ENCODE results near the gene SRRM5.

Gene SRRM5

DNA sequence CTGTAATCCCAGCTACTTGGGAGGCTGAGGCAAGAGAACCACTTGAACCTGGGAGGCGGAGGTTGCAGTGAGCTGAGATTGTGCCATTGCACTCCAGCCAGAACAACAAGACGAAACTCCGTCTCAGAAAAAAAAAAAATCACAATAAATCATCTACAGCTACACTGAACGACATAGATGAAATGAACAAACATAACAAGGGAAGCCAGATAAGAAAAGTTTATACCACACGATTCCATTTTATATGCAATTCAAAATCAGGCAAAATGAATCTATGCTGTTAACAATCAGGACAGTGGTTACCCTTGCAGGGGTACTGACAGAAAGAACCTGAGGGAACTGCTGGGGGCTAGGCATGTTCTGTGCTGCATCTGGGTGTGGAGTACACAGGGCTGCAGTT is 42.2 kb upstream of the SRRM5 start:
- Histone ChIP-seq H3K4me3 (ENCODE audit: low read length) (no peak overlapping the region), H3K27ac (ENCODE audit: low read depth, low read length) (no peak overlapping the region), H3K79me2 (ENCODE audit: control insufficient read depth, insufficient read depth, low read length) (no peaks in the 10 kb centered on the region), H2AK5ac (ENCODE audit: low read length) (no peak overlapping the region), H3K4ac (ENCODE audit: low read depth, low read length) (no peak overlapping the region), H4K8ac (ENCODE audit: low read depth, low read length) (no peak overlapping the region), H3K4me2 (ENCODE audit: low read length) (no peak overlapping the region), H3K23ac (ENCODE audit: low read length) (no peak overlapping the region), H3K9ac (ENCODE audit: low read length) (no peak overlapping the region), H3K18ac (ENCODE audit: low read length) (no peak overlapping the region), H2BK15ac (replicated peaks; ENCODE audit: low read depth) (no peak overlapping the region), H2BK5ac (ENCODE audit: low read length) (no peak overlapping the region), H3K56ac (ENCODE audit: low read length) (no peak overlapping the region), H3K27me3 (ENCODE audit: insufficient read depth, low read length, poor library complexity) (no peaks in the 10 kb centered on the region), H3K36me3 (ENCODE audit: control insufficient read depth, insufficient read depth, low read length) (no peaks in the 10 kb centered on the region), H3K4me1 (ENCODE audit: control insufficient read depth, low read depth, low read length) (no peaks in the 10 kb centered on the region), H4K5ac (ENCODE audit: low read length) (no peak overlapping the region), H2BK120ac (ENCODE audit: low read depth, low read length) (no peak overlapping the region), H3K79me1 (ENCODE audit: low read length) (peaks cover 3% of the 10 kb centered on the region)
- no peak for DNase-seq
- no CpG with 5 or more reads among the region's 5 CpGs for WGBS (ENCODE audit: extremely low coverage, insufficient coverage, low lambda C conversion rate)

DNA sequence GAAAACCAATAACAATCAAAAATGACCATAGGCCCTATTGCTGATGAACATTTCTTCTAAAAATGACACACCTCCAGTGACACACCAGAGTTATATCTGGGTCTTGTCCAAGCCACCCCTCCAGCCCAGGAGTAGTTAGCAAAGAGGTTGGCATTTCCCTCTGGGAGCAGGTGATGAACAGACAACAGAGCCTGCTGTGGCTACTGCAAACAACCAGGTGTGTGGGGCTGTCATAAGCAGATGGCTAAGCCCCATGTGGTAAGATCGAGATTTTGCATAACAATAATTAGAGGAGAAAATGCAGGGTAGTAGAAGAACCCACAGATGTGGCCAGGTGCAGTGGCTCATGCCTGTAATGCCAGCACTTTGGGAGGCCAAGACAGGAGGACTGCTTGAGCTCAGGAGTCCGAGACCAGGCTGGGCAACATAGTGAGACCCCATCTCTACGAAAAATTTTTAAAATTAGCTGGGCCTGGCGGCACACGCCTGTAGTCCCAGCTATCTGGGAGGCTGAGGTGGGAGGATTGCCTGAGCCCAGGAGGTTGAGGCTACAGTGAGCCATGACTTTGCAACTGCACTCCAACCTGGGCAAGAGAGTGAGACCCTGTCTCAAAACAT is 41.6 kb upstream of the SRRM5 start:
- no peak overlapping the region for H2BK15ac ChIP-seq (replicated peaks; ENCODE audit: low read depth)
- H3K36me3 ChIP-seq (ENCODE audit: control insufficient read depth, insufficient read depth, low read length): no peaks in the 10 kb centered on the region
- WGBS (ENCODE audit: extremely low coverage, insufficient coverage, low lambda C conversion rate): no CpG with 5 or more reads among the region's 5 CpGs
- H4K8ac ChIP-seq (ENCODE audit: low read depth, low read length): no peak overlapping the region
- no peak overlapping the region for H3K4me2 ChIP-seq (ENCODE audit: low read length)
- no peak overlapping the region for H2BK120ac ChIP-seq (ENCODE audit: low read depth, low read length)
- no peak overlapping the region for H2BK5ac ChIP-seq (ENCODE audit: low read length)
- DNase-seq: no peak
- H3K23ac ChIP-seq (ENCODE audit: low read length): no peak overlapping the region
- H3K4me1 ChIP-seq (ENCODE audit: control insufficient read depth, low read depth, low read length): no peaks in the 10 kb centered on the region
- no peak overlapping the region for H3K27ac ChIP-seq (ENCODE audit: low read depth, low read length)
- H3K79me2 ChIP-seq (ENCODE audit: control insufficient read depth, insufficient read depth, low read length): no peaks in the 10 kb centered on the region
- no peak overlapping the region for H4K5ac ChIP-seq (ENCODE audit: low read length)
- no peak overlapping the region for H3K4me3 ChIP-seq (ENCODE audit: low read length)
- no peak overlapping the region for H3K18ac ChIP-seq (ENCODE audit: low read length)
- H3K27me3 ChIP-seq (ENCODE audit: insufficient read depth, low read length, poor library complexity): no peaks in the 10 kb centered on the region
- H3K9ac ChIP-seq (ENCODE audit: low read length): no peak overlapping the region
- H2AK5ac ChIP-seq (ENCODE audit: low read length): no peak overlapping the region
- H3K4ac ChIP-seq (ENCODE audit: low read depth, low read length): no peak overlapping the region
- peaks cover 7% of the 10 kb centered on the region for H3K79me1 ChIP-seq (ENCODE audit: low read length)
- no peak overlapping the region for H3K56ac ChIP-seq (ENCODE audit: low read length)

DNA sequence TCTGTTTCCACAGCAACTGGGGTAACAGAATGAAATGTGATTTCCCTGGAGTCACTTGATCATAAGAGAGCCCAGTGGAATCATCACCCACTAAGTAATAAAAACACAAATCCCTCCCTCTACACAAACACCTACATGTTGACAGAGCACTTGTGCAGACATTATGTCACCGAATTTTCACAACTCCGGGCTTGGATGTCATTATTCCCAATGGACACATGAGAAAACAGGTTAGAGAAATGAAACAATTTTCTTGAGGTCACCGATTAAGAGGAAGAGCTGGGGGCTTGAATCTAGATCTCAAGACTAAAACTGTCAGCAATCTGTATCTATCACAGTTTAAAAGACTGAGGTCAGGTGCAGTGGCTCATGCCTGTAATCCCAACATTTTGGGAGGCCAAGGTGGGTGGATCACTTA is 39.7 kb upstream of the SRRM5 start:
- Histone ChIP-seq H3K79me1 (ENCODE audit: low read length) (peaks cover 7% of the 10 kb centered on the region), H4K8ac (ENCODE audit: low read depth, low read length) (no peak overlapping the region)

DNA sequence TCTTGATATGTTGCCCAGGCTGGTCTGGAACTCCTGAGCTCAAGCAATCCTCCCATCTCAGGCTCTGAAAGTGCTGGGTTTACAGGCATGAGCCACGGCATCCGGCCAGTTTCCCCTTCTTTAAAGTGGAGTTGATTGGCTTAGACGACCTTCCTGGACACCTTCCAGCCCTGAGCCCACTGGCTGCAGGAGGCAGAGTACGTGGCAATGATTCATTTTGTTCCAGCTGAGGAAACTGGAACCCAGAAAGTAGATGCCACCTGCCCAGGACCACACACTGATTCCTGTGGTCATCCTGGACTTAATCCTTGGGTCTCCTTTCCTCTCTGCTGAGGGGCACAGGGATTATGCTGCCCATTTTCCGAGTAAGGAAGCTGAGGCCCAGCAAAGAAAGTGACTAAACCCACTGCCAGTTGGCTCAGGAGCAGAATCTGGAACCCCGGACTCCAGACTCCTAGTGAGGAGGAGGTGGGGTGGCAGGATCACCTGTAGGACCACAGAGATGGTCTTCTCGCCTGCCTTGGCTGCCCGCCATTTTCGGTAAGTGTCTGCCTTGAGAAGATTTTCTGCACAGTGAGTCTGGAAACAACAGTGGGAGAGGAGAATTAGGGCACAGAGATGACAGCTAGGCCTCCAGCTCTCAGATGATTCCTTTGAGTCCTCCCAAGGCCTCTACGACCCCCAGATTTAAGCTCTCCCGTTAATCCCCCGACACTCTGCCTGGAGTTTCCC is 37.3 kb upstream of the SRRM5 start:
- no peak overlapping the region for H2AK5ac ChIP-seq (ENCODE audit: low read length)
- H3K56ac ChIP-seq (ENCODE audit: low read length): peak overlapping the region; percentile 99
- no peaks in the 10 kb centered on the region for H3K79me2 ChIP-seq (ENCODE audit: control insufficient read depth, insufficient read depth, low read length)
- H2BK120ac ChIP-seq (ENCODE audit: low read depth, low read length): no peak overlapping the region
- H3K27ac ChIP-seq (ENCODE audit: low read depth, low read length): no peak overlapping the region
- H2BK5ac ChIP-seq (ENCODE audit: low read length): no peak overlapping the region
- no peak overlapping the region for H4K8ac ChIP-seq (ENCODE audit: low read depth, low read length)
- DNase-seq: no peak
- H3K27me3 ChIP-seq (ENCODE audit: insufficient read depth, low read length, poor library complexity): no peaks in the 10 kb centered on the region
- H3K4me2 ChIP-seq (ENCODE audit: low read length): peak overlapping the region; percentile 65
- no peak overlapping the region for H3K23ac ChIP-seq (ENCODE audit: low read length)
- peaks cover 4% of the 10 kb centered on the region for H3K4me1 ChIP-seq (ENCODE audit: control insufficient read depth, low read depth, low read length)
- peak overlapping the region; percentile 63 for H3K4ac ChIP-seq (ENCODE audit: low read depth, low read length)
- no peak overlapping the region for H2BK15ac ChIP-seq (replicated peaks; ENCODE audit: low read depth)
- peak overlapping the region; percentile 66 for H3K4me3 ChIP-seq (ENCODE audit: low read length)
- no CpG with 5 or more reads among the region's 12 CpGs for WGBS (ENCODE audit: extremely low coverage, insufficient coverage, low lambda C conversion rate)
- H4K5ac ChIP-seq (ENCODE audit: low read length): no peak overlapping the region
- H3K36me3 ChIP-seq (ENCODE audit: control insufficient read depth, insufficient read depth, low read length): no peaks in the 10 kb centered on the region
- H3K79me1 ChIP-seq (ENCODE audit: low read length): peaks cover 7% of the 10 kb centered on the region
- H3K9ac ChIP-seq (ENCODE audit: low read length): peak overlapping the region; percentile 87
- no peak overlapping the region for H3K18ac ChIP-seq (ENCODE audit: low read length)

More for the DNA sequence above, 39.7 kb upstream of the SRRM5 start:
- no peak overlapping the region for H2BK120ac ChIP-seq (ENCODE audit: low read depth, low read length)
- H3K27me3 ChIP-seq (ENCODE audit: insufficient read depth, low read length, poor library complexity): no peaks in the 10 kb centered on the region
- H2BK5ac ChIP-seq (ENCODE audit: low read length): no peak overlapping the region
- H3K79me2 ChIP-seq (ENCODE audit: control insufficient read depth, insufficient read depth, low read length): no peaks in the 10 kb centered on the region
- H2BK15ac ChIP-seq (replicated peaks; ENCODE audit: low read depth): no peak overlapping the region
- peaks cover 4% of the 10 kb centered on the region for H3K4me1 ChIP-seq (ENCODE audit: control insufficient read depth, low read depth, low read length)
- H3K36me3 ChIP-seq (ENCODE audit: control insufficient read depth, insufficient read depth, low read length): no peaks in the 10 kb centered on the region
- WGBS (ENCODE audit: extremely low coverage, insufficient coverage, low lambda C conversion rate): no CpG with 5 or more reads among the region's 3 CpGs
- no peak overlapping the region for H3K27ac ChIP-seq (ENCODE audit: low read depth, low read length)
- no peak overlapping the region for H3K18ac ChIP-seq (ENCODE audit: low read length)
- no peak overlapping the region for H3K4me3 ChIP-seq (ENCODE audit: low read length)
- H3K4ac ChIP-seq (ENCODE audit: low read depth, low read length): no peak overlapping the region
- no peak overlapping the region for H4K5ac ChIP-seq (ENCODE audit: low read length)
- no peak overlapping the region for H3K56ac ChIP-seq (ENCODE audit: low read length)
- no peak overlapping the region for H3K23ac ChIP-seq (ENCODE audit: low read length)
- no peak overlapping the region for H3K9ac ChIP-seq (ENCODE audit: low read length)
- no peak overlapping the region for H3K4me2 ChIP-seq (ENCODE audit: low read length)
- DNase-seq: no peak
- H2AK5ac ChIP-seq (ENCODE audit: low read length): no peak overlapping the region

DNA sequence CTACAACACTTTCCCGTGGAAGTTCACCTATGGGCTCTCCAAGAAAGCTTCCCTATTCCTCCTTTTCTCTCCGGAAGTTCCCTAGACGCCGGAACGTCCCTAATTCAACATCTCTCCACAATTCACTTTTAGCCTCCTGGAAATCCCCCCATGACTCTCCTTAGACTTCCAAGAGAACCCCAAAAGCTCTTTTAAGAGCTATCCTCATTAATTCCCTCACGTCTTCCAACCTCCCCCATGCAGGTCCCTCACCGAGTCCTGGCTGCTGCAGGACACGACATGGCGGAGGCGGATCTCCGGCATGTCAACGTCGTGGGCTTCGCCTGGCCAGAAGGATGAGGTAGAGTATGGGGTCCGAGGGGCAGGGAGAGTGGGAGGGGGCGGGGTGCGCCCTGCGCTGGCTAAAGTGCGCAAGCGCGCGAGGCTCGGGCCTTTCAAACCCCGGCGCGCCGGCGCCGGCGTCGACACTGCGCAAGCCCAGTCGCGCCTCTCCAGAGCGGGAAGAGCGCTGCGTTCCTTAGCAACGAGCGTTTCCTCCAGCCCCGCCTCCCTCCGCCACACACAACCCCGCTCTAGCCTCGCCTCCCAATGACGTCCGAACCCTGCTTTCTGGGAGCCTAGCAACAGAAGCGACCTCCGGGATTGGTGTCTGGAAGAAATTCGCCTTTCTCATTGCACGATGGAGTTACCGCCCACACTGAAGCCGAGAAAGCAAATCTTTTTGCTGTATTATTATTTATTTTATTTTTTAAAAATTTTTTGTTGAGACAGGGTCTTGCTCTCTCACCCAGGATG is 36.5 kb upstream of the SRRM5 start, which contains the start of the genes PINLYP and XRCC1:
Gene PINLYP, plus strand, starts transcription at position 646 of the 795 bp plus-strand sequence. CDS start 1,391 bp downstream, outside the sequence.
Gene XRCC1, minus strand, starts transcription at position 372 of the 795 bp plus-strand sequence. Its CDS starts 69 bp downstream, at position 303.
- H3K56ac ChIP-seq (ENCODE audit: low read length): peak within 1 kb of the TSS; percentile 99
- WGBS (ENCODE audit: extremely low coverage, insufficient coverage, low lambda C conversion rate): no CpG with 5 or more reads among the region's 51 CpGs

More for the DNA sequence above, 36.5 kb upstream of the SRRM5 start, which contains the start of the genes PINLYP and XRCC1:
- Histone ChIP-seq H3K4me1 (ENCODE audit: control insufficient read depth, low read depth, low read length) (peaks cover 4% of the 10 kb centered on the region), H2BK5ac (ENCODE audit: low read length) (no peak within 1 kb of the TSS), H3K18ac (ENCODE audit: low read length) (peak within 1 kb of the TSS; percentile 54), H2BK120ac (ENCODE audit: low read depth, low read length) (no peak within 1 kb of the TSS), H3K4me2 (ENCODE audit: low read length) (peak within 1 kb of the TSS; percentile 65), H3K27ac (ENCODE audit: low read depth, low read length) (no peak within 1 kb of the TSS), H3K79me1 (ENCODE audit: low read length) (peaks cover 7% of the 10 kb centered on the region), H4K8ac (ENCODE audit: low read depth, low read length) (no peak within 1 kb of the TSS), H2AK5ac (ENCODE audit: low read length) (no peak within 1 kb of the TSS), H3K79me2 (ENCODE audit: control insufficient read depth, insufficient read depth, low read length) (no peaks in the 10 kb centered on the region), H3K36me3 (ENCODE audit: control insufficient read depth, insufficient read depth, low read length) (no peaks in the 10 kb centered on the region), H3K4me3 (ENCODE audit: low read length) (peak within 1 kb of the TSS; percentile 66), H3K27me3 (ENCODE audit: insufficient read depth, low read length, poor library complexity) (no peaks in the 10 kb centered on the region), H2BK15ac (replicated peaks; ENCODE audit: low read depth) (no peak within 1 kb of the TSS), H4K5ac (ENCODE audit: low read length) (no peak within 1 kb of the TSS), H3K23ac (ENCODE audit: low read length) (peak within 1 kb of the TSS; percentile 90), H3K9ac (ENCODE audit: low read length) (peak within 1 kb of the TSS; percentile 87), H3K4ac (ENCODE audit: low read depth, low read length) (peak within 1 kb of the TSS; percentile 63)
- DNase-seq: peak; percentile 99

Measured in mesendoderm (in vitro differentiated cells).